ENCODE data around the gene VASH1. TPM values are rescaled to one million over a fixed set of nuclear protein-coding genes. Genes with fewer than 3 reads are reported as not detected.

Gene VASH1
- total and polyA plus RNA-seq, 2 experiments from 2014 or later, result 0.78 to 2.8 TPM

DNA sequence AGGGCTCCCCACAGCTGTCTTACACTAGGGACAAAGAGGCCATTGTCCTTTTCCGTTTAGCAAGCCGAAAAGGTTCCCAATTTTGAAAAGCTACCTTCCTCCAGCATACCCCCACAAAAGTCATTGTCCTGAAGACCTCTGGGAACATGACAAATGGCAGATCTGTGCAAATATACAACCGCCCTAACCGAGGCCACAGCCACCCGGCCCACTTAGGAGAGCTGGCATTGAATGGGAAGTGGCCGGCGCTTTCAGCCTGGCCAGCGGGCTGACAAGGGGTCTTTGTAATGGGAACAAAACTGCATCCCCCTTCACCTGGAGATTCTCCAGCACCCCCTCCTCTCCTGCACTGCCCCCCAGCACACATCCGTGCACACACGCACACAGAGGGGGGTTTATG is 48.1 kb upstream of the VASH1 start:
- Mint-ChIP-seq H3K9me3 (no peaks in the 10 kb centered on the region), H3K4me3 (no peak overlapping the region), H3K27me3 (ENCODE audit: insufficient read depth, low read depth, poor library complexity) (no peaks in the 10 kb centered on the region), H3K27ac (no peak overlapping the region), H3K36me3 (ENCODE audit: low read depth) (no peaks in the 10 kb centered on the region), H3K4me1 (no peaks in the 10 kb centered on the region)
- DNase-seq (ENCODE audit: low spot score), result no peak
- no peaks in the 10 kb centered on the region for H4K20me1 ChIP-seq (replicated peaks; ENCODE audit: insufficient read depth)
- no peaks in the 10 kb centered on the region for H3F3A ChIP-seq (replicated peaks; ENCODE audit: low read depth)
- no peak overlapping the region for H3K27ac ChIP-seq (ENCODE audit: low read depth)
- no peak overlapping the region for H2AFZ ChIP-seq
- no peak for TF ChIP-seq EZH2 (IDR thresholded peaks at IDR 0.05; ENCODE audit: low read depth, unreplicated experiment)
- no peak for TF ChIP-seq EZH2phosphoT487 (IDR thresholded peaks at IDR 0.05; ENCODE audit: unreplicated experiment)
- TF ChIP-seq, protein P1, sequence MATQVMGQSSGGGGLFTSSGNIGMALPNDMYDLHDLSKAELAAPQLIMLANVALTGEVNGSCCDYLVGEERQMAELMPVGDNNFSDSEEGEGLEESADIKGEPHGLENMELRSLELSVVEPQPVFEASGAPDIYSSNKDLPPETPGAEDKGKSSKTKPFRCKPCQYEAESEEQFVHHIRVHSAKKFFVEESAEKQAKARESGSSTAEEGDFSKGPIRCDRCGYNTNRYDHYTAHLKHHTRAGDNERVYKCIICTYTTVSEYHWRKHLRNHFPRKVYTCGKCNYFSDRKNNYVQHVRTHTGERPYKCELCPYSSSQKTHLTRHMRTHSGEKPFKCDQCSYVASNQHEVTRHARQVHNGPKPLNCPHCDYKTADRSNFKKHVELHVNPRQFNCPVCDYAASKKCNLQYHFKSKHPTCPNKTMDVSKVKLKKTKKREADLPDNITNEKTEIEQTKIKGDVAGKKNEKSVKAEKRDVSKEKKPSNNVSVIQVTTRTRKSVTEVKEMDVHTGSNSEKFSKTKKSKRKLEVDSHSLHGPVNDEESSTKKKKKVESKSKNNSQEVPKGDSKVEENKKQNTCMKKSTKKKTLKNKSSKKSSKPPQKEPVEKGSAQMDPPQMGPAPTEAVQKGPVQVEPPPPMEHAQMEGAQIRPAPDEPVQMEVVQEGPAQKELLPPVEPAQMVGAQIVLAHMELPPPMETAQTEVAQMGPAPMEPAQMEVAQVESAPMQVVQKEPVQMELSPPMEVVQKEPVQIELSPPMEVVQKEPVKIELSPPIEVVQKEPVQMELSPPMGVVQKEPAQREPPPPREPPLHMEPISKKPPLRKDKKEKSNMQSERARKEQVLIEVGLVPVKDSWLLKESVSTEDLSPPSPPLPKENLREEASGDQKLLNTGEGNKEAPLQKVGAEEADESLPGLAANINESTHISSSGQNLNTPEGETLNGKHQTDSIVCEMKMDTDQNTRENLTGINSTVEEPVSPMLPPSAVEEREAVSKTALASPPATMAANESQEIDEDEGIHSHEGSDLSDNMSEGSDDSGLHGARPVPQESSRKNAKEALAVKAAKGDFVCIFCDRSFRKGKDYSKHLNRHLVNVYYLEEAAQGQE (IDR thresholded peaks at IDR 0.05; ENCODE audit: unreplicated experiment), result no peak
- no peak for TF ChIP-seq POLR2AphosphoS5 (IDR thresholded peaks at IDR 0.05; ENCODE audit: low read depth)
- no peak for TF ChIP-seq JUNB (IDR thresholded peaks at IDR 0.05; ENCODE audit: unreplicated experiment)
- no peak for TF ChIP-seq CREB1 (CRISPR knock-in tag; IDR thresholded peaks at IDR 0.05; ENCODE audit: low read depth)
- TF ChIP-seq NANOG (IDR thresholded peaks at IDR 0.05; ENCODE audit: borderline replicate concordance), result no peak
- TF ChIP-seq STAT1 (IDR thresholded peaks at IDR 0.05; ENCODE audit: unreplicated experiment), result no peak
- TF ChIP-seq, protein P2, sequence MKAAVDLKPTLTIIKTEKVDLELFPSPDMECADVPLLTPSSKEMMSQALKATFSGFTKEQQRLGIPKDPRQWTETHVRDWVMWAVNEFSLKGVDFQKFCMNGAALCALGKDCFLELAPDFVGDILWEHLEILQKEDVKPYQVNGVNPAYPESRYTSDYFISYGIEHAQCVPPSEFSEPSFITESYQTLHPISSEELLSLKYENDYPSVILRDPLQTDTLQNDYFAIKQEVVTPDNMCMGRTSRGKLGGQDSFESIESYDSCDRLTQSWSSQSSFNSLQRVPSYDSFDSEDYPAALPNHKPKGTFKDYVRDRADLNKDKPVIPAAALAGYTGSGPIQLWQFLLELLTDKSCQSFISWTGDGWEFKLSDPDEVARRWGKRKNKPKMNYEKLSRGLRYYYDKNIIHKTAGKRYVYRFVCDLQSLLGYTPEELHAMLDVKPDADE (IDR thresholded peaks at IDR 0.05), result no peak
- no peak for TF ChIP-seq ZNF331 (CRISPR knock-in tag; IDR thresholded peaks at IDR 0.05; ENCODE audit: low read depth)
- TF ChIP-seq, protein P3, sequence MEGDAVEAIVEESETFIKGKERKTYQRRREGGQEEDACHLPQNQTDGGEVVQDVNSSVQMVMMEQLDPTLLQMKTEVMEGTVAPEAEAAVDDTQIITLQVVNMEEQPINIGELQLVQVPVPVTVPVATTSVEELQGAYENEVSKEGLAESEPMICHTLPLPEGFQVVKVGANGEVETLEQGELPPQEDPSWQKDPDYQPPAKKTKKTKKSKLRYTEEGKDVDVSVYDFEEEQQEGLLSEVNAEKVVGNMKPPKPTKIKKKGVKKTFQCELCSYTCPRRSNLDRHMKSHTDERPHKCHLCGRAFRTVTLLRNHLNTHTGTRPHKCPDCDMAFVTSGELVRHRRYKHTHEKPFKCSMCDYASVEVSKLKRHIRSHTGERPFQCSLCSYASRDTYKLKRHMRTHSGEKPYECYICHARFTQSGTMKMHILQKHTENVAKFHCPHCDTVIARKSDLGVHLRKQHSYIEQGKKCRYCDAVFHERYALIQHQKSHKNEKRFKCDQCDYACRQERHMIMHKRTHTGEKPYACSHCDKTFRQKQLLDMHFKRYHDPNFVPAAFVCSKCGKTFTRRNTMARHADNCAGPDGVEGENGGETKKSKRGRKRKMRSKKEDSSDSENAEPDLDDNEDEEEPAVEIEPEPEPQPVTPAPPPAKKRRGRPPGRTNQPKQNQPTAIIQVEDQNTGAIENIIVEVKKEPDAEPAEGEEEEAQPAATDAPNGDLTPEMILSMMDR (conservative IDR thresholded peaks at IDR 0.05; ENCODE audit: low read depth in 2 of 2), result no peak
- TF ChIP-seq ZNF114 (CRISPR knock-in tag; IDR thresholded peaks at IDR 0.05), result no peak
- H3K4me3 ChIP-seq, result no peak overlapping the region
- no peak for ATAC-seq
- no peaks in the 10 kb centered on the region for H3K9me2 ChIP-seq (ENCODE audit: insufficient read depth)
- H3K36me3 ChIP-seq (ENCODE audit: insufficient read depth), result no peaks in the 10 kb centered on the region
- H3K79me2 ChIP-seq (replicated peaks; ENCODE audit: insufficient read depth), result no peaks in the 10 kb centered on the region
- H3K4me1 ChIP-seq (ENCODE audit: insufficient read depth), result no peaks in the 10 kb centered on the region
- H3K4me2 ChIP-seq, result no peak overlapping the region
- H3K27me3 ChIP-seq (ENCODE audit: insufficient read depth), result no peaks in the 10 kb centered on the region
